GM06990 (cell line): ENCODE results near the gene OR52A5.

ENCODE experiments used
- DNase-seq: peaks from one replicate; pipeline ENCODE4 v3.0.0-alpha.2; 2011; ENCODE audit not compliant: insufficient read length; ENCODE audit errors: extremely low read depth
- H3K27me3 ChIP-seq: replicated peaks from 2 replicates; pipeline ENCODE4 v1.6.0; 2011; ENCODE audit warnings: low read length; ENCODE audit not compliant: control insufficient read depth, insufficient read depth
- H3K36me3 ChIP-seq: 2 replicates; pipeline ENCODE4 v1.5.1; 2011; ENCODE audit warnings: low read length; ENCODE audit not compliant: control insufficient read depth, insufficient read depth
- H3K4me3 ChIP-seq: replicated peaks from 2 replicates; pipeline ENCODE4 v1.5.1; 2011; ENCODE audit warnings: low read depth, mild to moderate bottlenecking, control low read depth, low read length
- TF ChIP-seq, protein P1 (sequence below): IDR thresholded peaks from 2 replicates; pipeline ENCODE4 v1.5.1; 2011; ENCODE audit warnings: low read length, control low read depth, mild to moderate bottlenecking, inconsistent platforms; ENCODE audit not compliant: insufficient read depth, poor library complexity, severe bottlenecking

OR52A5 gene

DNA sequence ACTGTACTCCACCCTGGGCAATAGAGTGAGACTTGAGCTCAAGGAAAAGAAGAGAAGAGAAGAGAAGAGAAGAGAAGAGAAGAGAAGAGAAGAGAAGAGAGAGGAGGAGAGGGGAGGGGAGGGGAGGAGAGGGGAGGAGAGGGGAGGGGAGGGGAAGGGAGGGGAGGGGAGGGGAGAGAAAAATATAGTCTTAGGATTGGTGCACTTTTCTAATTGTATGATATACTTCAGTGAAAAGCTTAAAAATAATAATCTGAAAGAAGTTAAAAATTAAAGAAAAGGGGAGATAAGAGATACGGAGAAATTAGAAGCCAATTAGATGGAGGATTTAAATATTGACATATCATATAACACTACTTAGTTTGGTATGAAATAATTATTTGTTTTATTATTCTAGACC, 19.3 kb downstream of the OR52A5 start:
- Histone ChIP-seq H3K36me3 (no peaks in the 10 kb centered on the region), H3K4me3 (no peak overlapping the region), H3K27me3 (no peaks in the 10 kb centered on the region)
- TF ChIP-seq, protein P1, sequence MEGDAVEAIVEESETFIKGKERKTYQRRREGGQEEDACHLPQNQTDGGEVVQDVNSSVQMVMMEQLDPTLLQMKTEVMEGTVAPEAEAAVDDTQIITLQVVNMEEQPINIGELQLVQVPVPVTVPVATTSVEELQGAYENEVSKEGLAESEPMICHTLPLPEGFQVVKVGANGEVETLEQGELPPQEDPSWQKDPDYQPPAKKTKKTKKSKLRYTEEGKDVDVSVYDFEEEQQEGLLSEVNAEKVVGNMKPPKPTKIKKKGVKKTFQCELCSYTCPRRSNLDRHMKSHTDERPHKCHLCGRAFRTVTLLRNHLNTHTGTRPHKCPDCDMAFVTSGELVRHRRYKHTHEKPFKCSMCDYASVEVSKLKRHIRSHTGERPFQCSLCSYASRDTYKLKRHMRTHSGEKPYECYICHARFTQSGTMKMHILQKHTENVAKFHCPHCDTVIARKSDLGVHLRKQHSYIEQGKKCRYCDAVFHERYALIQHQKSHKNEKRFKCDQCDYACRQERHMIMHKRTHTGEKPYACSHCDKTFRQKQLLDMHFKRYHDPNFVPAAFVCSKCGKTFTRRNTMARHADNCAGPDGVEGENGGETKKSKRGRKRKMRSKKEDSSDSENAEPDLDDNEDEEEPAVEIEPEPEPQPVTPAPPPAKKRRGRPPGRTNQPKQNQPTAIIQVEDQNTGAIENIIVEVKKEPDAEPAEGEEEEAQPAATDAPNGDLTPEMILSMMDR = no peak
- DNase-seq = no peak

GRCh38 chr11:5117588-5117987, 20.6 kb downstream of the OR52A5 start:
- Histone ChIP-seq H3K27me3 (no peaks in the 10 kb centered on the region), H3K4me3 (no peak overlapping the region), H3K36me3 (no peaks in the 10 kb centered on the region)
- TF ChIP-seq, protein P1 = no peak
- no peak for DNase-seq

- Histone ChIP-seq H3K4me3 (no peak overlapping the region), H3K27me3 (no peaks in the 10 kb centered on the region), H3K36me3 (no peaks in the 10 kb centered on the region)
- TF ChIP-seq, protein P1 = no peak
- no peak for DNase-seq
These were observed 22.8 kb downstream of the OR52A5 start for GRCh38 chr11:5115339-5115738.

GRCh38 chr11:5107285-5107684, 30.9 kb downstream of the OR52A5 start:
- no peaks in the 10 kb centered on the region for H3K36me3 ChIP-seq

GRCh38 chr11:5103066-5103465, 35.1 kb downstream of the OR52A5 start:
- TF ChIP-seq, protein P1 = no peak
- DNase-seq = no peak
- no peak overlapping the region for H3K4me3 ChIP-seq
- H3K36me3 ChIP-seq = no peaks in the 10 kb centered on the region
- no peaks in the 10 kb centered on the region for H3K27me3 ChIP-seq

More at GRCh38 chr11:5107285-5107684, 30.9 kb downstream of the OR52A5 start:
- no peaks in the 10 kb centered on the region for H3K27me3 ChIP-seq
- no peak for DNase-seq
- TF ChIP-seq, protein P1 = no peak
- H3K4me3 ChIP-seq = no peak overlapping the region

GRCh38 chr11:5102246-5102645, 35.9 kb downstream of the OR52A5 start:
- H3K27me3 ChIP-seq = no peaks in the 10 kb centered on the region

More at GRCh38 chr11:5102246-5102645, 35.9 kb downstream of the OR52A5 start:
- H3K36me3 ChIP-seq = no peaks in the 10 kb centered on the region
- TF ChIP-seq, protein P1 = no peak
- no peak for DNase-seq
- no peak overlapping the region for H3K4me3 ChIP-seq
